BLaER1 treated with 17β-estradiol and CSF1 and Interleukin-3, amounts not matched to agents 10 nM and 100 nM (cell line): ENCODE data around the gene METTL22.
A peak's percentile ranks its signal among the peaks of the same experiment; 100 is the strongest.

ENCODE experiments used
- H3K27ac ChIP-seq, 11 experiments: shearing (Covaris generic); formaldehyde crosslinking; 2 replicates each; pipeline ENCODE4 v1.8.1; 2022
- H3K27me3 ChIP-seq, 11 experiments: shearing (Covaris generic); formaldehyde crosslinking; 2 replicates each; pipeline ENCODE4 v1.8.1; 2022
- H3K36me3 ChIP-seq, 11 experiments: shearing (Covaris generic); formaldehyde crosslinking; 2 replicates each; pipeline ENCODE4 v1.8.1; 2022
- H3K4me1 ChIP-seq, 10 experiments: shearing (Covaris generic); formaldehyde crosslinking; 2 replicates each; pipeline ENCODE4 v1.8.1; 2022
- H3K4me2 ChIP-seq, 11 experiments: shearing (Covaris generic); formaldehyde crosslinking; 2 replicates each; pipeline ENCODE4 v1.8.1; 2022
- H3K4me3 ChIP-seq, 10 experiments: shearing (Covaris generic); formaldehyde crosslinking; 2 replicates each; pipeline ENCODE4 v1.8.1; 2022
- H3K9ac ChIP-seq, 11 experiments: shearing (Covaris generic); formaldehyde crosslinking; 2 replicates each; pipeline ENCODE4 v1.8.1; 2022
- H3K9me3 ChIP-seq, 11 experiments: shearing (Covaris generic); formaldehyde crosslinking; replicated peaks in 1 of 11; 2 replicates each; pipeline ENCODE4 v1.8.1; 2022
- H4K20me1 ChIP-seq, 11 experiments: shearing (Covaris generic); formaldehyde crosslinking; 2 replicates each; pipeline ENCODE4 v1.8.1; 2022
- Cebpa-rat ChIP-seq, 11 experiments: shearing (Covaris generic); IDR thresholded peaks; 2 replicates each; pipeline ENCODE4 v1.8.1; 2022

Gene METTL22

DNA sequence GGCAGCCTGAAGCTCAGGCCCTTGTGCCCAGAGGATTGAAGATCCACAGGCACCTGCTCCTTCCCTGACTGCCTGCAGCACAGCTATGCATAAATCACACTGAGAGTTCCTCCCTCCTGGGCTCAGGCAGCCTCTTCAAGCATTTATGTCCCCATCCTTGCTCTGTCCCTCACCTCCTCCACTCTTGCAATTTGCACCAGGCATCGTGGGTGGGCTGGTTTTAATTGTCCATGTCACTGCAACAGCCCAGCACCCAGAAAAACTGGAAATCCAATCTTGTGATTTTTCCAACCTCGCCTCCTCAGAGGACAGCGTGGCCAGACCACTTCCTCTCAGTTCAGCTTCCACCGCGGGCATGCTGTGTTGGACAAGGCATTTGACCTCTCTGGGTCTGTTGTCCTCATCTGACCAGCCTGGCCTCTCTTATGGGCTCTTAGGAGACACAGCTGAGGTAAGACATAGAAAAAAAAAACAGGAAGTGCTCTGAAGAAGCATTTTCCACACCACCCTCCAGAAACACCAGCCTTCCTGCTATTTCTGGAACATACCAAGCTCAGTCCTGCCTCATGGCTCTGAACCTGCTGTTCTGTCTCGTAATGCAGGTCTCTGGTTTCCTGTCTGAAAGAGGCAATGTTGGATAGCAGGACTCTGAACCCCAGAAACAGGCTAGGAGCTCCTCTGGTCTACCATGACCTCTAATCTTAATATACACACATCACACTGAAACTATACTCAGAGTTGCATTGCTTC, 39.5 kb upstream of the METTL22 start:
- H3K9me3 ChIP-seq = peaks cover 0 to 12% (median 4%) of the 10 kb centered on the region in 11 experiments; a peak in 4 of 22 replicates
- peak overlapping the region in 2 of 11 experiments; percentile 12 to 66; a peak in 3 of 22 replicates for H3K9ac ChIP-seq
- no peaks in the 10 kb centered on the region for H3K36me3 ChIP-seq
- H3K27me3 ChIP-seq = no peaks in the 10 kb centered on the region; a peak in 2 of 22 replicates
- no peaks in the 10 kb centered on the region; a peak in 1 of 22 replicates for H4K20me1 ChIP-seq
- no peak for TF ChIP-seq Cebpa-rat (IDR thresholded peaks at IDR 0.05)
- H3K4me1 ChIP-seq = peaks cover 20 to 36% (median 21%) of the 10 kb centered on the region in 10 experiments
- H3K27ac ChIP-seq = peak overlapping the region in 3 of 11 experiments; percentile 1 to 77 (median 65); a peak in 4 of 22 replicates
- peak overlapping the region; percentile 36 to 79 (median 61); a peak in 21 of 22 replicates for H3K4me2 ChIP-seq
- H3K4me3 ChIP-seq = no peak overlapping the region

DNA sequence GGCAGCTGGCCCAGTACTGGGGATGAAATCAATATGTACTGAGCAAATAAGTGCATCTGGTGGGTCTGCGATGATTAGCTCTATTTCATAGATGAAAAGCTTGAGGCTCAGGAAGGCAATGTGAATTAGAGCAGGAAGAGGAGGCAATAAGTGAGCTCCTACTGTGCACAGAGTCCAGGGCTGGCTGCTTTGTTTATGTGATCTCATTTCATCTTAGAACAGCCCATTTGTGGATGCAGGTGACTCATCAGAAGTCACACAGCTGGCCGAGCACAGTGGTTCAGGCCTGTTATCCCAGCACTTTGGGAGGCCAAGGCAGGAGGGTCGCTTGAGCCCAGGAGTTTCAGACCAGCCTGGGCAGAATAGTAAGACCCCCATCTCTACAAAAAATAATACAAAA, 38.3 kb upstream of the METTL22 start:
- no peak overlapping the region for H3K4me3 ChIP-seq
- peaks cover 0 to 12% (median 4%) of the 10 kb centered on the region in 11 experiments; a peak in 4 of 22 replicates for H3K9me3 ChIP-seq
- no peaks in the 10 kb centered on the region; a peak in 1 of 22 replicates for H4K20me1 ChIP-seq
- peak overlapping the region in 9 of 11 experiments; percentile 2 to 79 (median 66); a peak in 11 of 22 replicates for H3K4me2 ChIP-seq
- H3K27me3 ChIP-seq = peaks cover 2 to 12% (median 8%) of the 10 kb centered on the region in 11 experiments; a peak in 21 of 22 replicates
- no peak overlapping the region for H3K9ac ChIP-seq
- peak overlapping the region in 2 of 11 experiments; percentile 65 to 77; a peak in 2 of 22 replicates for H3K27ac ChIP-seq
- H3K4me1 ChIP-seq = peaks cover 18 to 36% (median 21%) of the 10 kb centered on the region in 10 experiments
- no peak for TF ChIP-seq Cebpa-rat (IDR thresholded peaks at IDR 0.05)
- no peaks in the 10 kb centered on the region for H3K36me3 ChIP-seq

- Histone ChIP-seq H3K4me3 (no peak overlapping the region), H3K9ac (no peak overlapping the region), H3K27me3 (peaks cover 8 to 17% (median 13%) of the 10 kb centered on the region in 11 experiments), H4K20me1 (no peaks in the 10 kb centered on the region; a peak in 1 of 22 replicates), H3K9me3 (peaks cover 0 to 14% (median 5%) of the 10 kb centered on the region in 11 experiments; a peak in 6 of 22 replicates), H3K36me3 (no peaks in the 10 kb centered on the region), H3K4me2 (peak overlapping the region in 2 of 11 experiments; percentile 73 to 79; a peak in 2 of 22 replicates), H3K4me1 (peaks cover 18 to 36% (median 21%) of the 10 kb centered on the region in 10 experiments), H3K27ac (no peak overlapping the region)
- no peak for TF ChIP-seq Cebpa-rat (IDR thresholded peaks at IDR 0.05)
Observed at GRCh38 chr16:8583732-8584131, 37.8 kb upstream of the METTL22 start.

GRCh38 chr16:8585041-8585440, 36.5 kb upstream of the METTL22 start:
- Histone ChIP-seq H4K20me1 (no peaks in the 10 kb centered on the region; a peak in 1 of 22 replicates), H3K36me3 (no peaks in the 10 kb centered on the region), H3K27ac (no peak overlapping the region), H3K9me3 (peaks cover 8 to 27% (median 16%) of the 10 kb centered on the region in 11 experiments; a peak in 21 of 22 replicates), H3K4me1 (peaks cover 18 to 36% (median 21%) of the 10 kb centered on the region in 10 experiments), H3K9ac (no peak overlapping the region), H3K27me3 (peaks cover 21 to 30% (median 26%) of the 10 kb centered on the region in 11 experiments), H3K4me3 (no peak overlapping the region), H3K4me2 (no peak overlapping the region)
- TF ChIP-seq Cebpa-rat (IDR thresholded peaks at IDR 0.05) = no peak

DNA sequence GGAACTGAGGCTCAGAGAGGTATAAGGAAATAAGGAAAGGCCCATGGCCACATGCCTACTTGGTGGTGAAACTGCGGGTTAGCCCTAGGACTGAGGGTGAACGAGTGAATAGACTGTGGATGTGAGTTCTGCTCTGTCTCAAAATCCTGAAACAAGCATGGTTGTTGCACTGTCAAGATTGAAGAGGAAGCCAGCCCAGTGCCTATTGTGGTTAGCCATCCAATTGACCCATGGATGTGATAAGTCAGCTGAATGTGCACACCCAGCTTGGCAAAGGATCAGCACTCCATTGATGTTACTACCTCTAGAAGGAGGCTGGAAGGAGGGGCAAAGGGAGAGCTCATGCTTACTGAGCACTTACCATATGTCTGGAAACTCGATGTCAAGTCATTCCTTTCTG, 35.6 kb upstream of the METTL22 start:
- H3K27ac ChIP-seq = no peak overlapping the region
- H3K9ac ChIP-seq = no peak overlapping the region
- H3K9me3 ChIP-seq = peaks cover 16 to 35% (median 24%) of the 10 kb centered on the region in 11 experiments

GRCh38 chr16:8587065-8587464, 34.4 kb upstream of the METTL22 start:
- no peak overlapping the region for H3K4me3 ChIP-seq
- H3K27ac ChIP-seq = no peak overlapping the region
- TF ChIP-seq Cebpa-rat (IDR thresholded peaks at IDR 0.05) = no peak
- H3K9me3 ChIP-seq = peaks cover 16 to 47% (median 29%) of the 10 kb centered on the region in 11 experiments
- H3K36me3 ChIP-seq = no peaks in the 10 kb centered on the region
- no peaks in the 10 kb centered on the region for H4K20me1 ChIP-seq
- peaks cover 27 to 44% (median 37%) of the 10 kb centered on the region in 11 experiments for H3K27me3 ChIP-seq
- no peak overlapping the region for H3K9ac ChIP-seq
- peaks cover 12 to 25% (median 14%) of the 10 kb centered on the region in 10 experiments for H3K4me1 ChIP-seq
- no peak overlapping the region for H3K4me2 ChIP-seq

More for the DNA sequence above, 35.6 kb upstream of the METTL22 start:
- Histone ChIP-seq H3K36me3 (no peaks in the 10 kb centered on the region), H4K20me1 (no peaks in the 10 kb centered on the region; a peak in 1 of 22 replicates), H3K27me3 (peaks cover 27 to 38% (median 34%) of the 10 kb centered on the region in 11 experiments), H3K4me3 (no peak overlapping the region), H3K4me1 (peaks cover 18 to 36% (median 21%) of the 10 kb centered on the region in 10 experiments), H3K4me2 (peak overlapping the region in 1 of 11 experiments; percentile 33; a peak in 1 of 22 replicates)
- TF ChIP-seq Cebpa-rat (IDR thresholded peaks at IDR 0.05) = no peak

- Histone ChIP-seq H3K27me3 (peaks cover 27 to 44% (median 37%) of the 10 kb centered on the region in 11 experiments), H3K27ac (no peak overlapping the region), H4K20me1 (no peaks in the 10 kb centered on the region), H3K4me2 (no peak overlapping the region), H3K9ac (no peak overlapping the region), H3K36me3 (no peaks in the 10 kb centered on the region), H3K9me3 (peaks cover 22 to 52% (median 30%) of the 10 kb centered on the region in 11 experiments), H3K4me3 (no peak overlapping the region), H3K4me1 (peaks cover 0 to 10% (median 0%) of the 10 kb centered on the region in 10 experiments; a peak in 5 of 20 replicates)
- no peak for TF ChIP-seq Cebpa-rat (IDR thresholded peaks at IDR 0.05)
Observed at GRCh38 chr16:8588682-8589056, 32.8 kb upstream of the METTL22 start.

DNA sequence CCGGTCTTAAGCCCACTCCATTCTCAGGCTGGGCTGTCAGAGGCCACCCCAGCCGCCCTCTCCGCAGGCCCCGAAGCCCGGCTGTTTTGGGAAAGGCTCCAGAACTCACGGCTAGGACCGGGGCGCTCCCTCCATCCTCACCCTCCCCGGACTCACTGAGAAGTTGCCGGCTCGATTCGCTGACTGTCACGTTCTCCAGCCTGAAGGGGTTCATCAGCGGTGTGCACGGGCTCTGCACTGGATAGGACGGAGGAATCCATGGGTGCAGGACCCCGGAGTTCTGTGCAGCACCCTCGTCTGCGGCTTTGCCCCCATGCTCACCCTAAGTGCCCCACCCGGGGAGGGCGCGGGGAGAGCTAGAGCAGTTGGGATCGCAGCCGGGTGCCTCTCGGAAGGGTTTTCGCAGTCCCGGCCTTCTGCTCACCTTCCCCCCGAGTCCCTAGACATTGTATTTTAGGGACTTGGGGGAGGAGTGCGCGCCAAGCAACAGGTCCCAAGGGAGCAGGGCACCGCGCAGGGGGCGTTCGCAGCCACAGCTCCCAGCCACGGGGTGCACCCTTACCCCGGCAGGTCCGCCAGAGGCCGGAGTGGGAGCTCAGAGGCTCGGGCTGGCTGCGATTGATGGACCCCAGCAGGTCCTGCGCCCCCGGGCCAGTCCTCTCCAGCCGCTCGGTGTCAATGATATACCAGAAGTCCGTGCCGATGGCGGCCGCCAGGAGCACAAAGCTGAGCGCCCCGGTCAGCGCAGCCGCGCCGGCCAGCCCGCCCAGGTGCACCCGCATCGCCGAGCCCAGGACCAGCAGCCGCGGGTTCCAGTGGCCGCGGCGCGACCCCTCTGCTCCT, 32.2 kb upstream of the METTL22 start:
- Histone ChIP-seq H3K4me2 (no peak overlapping the region), H3K27me3 (peaks cover 27 to 44% (median 37%) of the 10 kb centered on the region in 11 experiments), H3K36me3 (no peaks in the 10 kb centered on the region), H3K27ac (no peak overlapping the region), H4K20me1 (no peaks in the 10 kb centered on the region), H3K4me1 (peaks cover 0 to 11% (median 0%) of the 10 kb centered on the region in 10 experiments; a peak in 6 of 20 replicates), H3K9ac (no peak overlapping the region), H3K4me3 (no peak overlapping the region), H3K9me3 (peaks cover 22 to 49% (median 30%) of the 10 kb centered on the region in 11 experiments)
- no peak for TF ChIP-seq Cebpa-rat (IDR thresholded peaks at IDR 0.05)
